HG02763 (cell line): ENCODE measurements around the gene NCK2.

ENCODE experiments used
- ATAC-seq: cut with Tn5 transposase; IDR thresholded peaks from one replicate; pipeline ENCODE4 v1.9.1; 2021; ENCODE audit warnings: mild to moderate bottlenecking, moderate library complexity; ENCODE audit not compliant: unreplicated experiment

NCK2 gene

GRCh38 chr2:105734762-105735538, 9.8 kb upstream of the NCK2 start:
- no peak for ATAC-seq

- ATAC-seq = no peak
These were observed 8.6 kb upstream of the NCK2 start for GRCh38 chr2:105736145-105736544.

GRCh38 chr2:105737980-105738657, 6.6 kb upstream of the NCK2 start:
- ATAC-seq = no peak

GRCh38 chr2:105738658-105739241, 6.0 kb upstream of the NCK2 start:
- no peak for ATAC-seq

GRCh38 chr2:105739426-105739825, 5.3 kb upstream of the NCK2 start:
- ATAC-seq = no peak

GRCh38 chr2:105739944-105740530, 4.7 kb upstream of the NCK2 start:
- no peak for ATAC-seq

- ATAC-seq = no peak
These were observed 3.5 kb upstream of the NCK2 start for GRCh38 chr2:105741174-105741573.

GRCh38 chr2:105741617-105742016, 3.1 kb upstream of the NCK2 start:
- ATAC-seq = no peak

GRCh38 chr2:105744091-105744908, 412 bp upstream of the NCK2 start:
- ATAC-seq = peak; percentile 74

GRCh38 chr2:105746177-105747080, 1.7 kb downstream of the NCK2 start:
- peak; percentile 41 for ATAC-seq

GRCh38 chr2:105747254-105747894, 2.7 kb downstream of the NCK2 start:
- no peak for ATAC-seq

GRCh38 chr2:105747991-105748390, 3.3 kb downstream of the NCK2 start:
- ATAC-seq = no peak

GRCh38 chr2:105748566-105748965, 3.9 kb downstream of the NCK2 start:
- ATAC-seq = no peak

- no peak for ATAC-seq
These were observed 5.1 kb downstream of the NCK2 start for GRCh38 chr2:105749583-105750400.

GRCh38 chr2:105750735-105751134, 6.0 kb downstream of the NCK2 start:
- ATAC-seq = no peak

GRCh38 chr2:105751272-105751671, 6.6 kb downstream of the NCK2 start:
- no peak for ATAC-seq

- no peak for ATAC-seq
These were observed 8.1 kb downstream of the NCK2 start for GRCh38 chr2:105752691-105753358.

GRCh38 chr2:105753380-105753779, 8.7 kb downstream of the NCK2 start:
- no peak for ATAC-seq
